SJCRH30 (cell line): ENCODE results near the gene DOCK1. TPM values are rescaled to one million over a fixed set of nuclear protein-coding genes. Genes with fewer than 3 reads are reported as not detected.

ENCODE experiments used
- DNase-seq, 2 experiments: peaks; one replicate each; pipeline ENCODE4 v3.0.0-alpha.2; 2015 to 2020
- H3K27ac ChIP-seq: fragments of 250-450 bp; sonication (Bioruptor Pico); 2 replicates; pipeline ENCODE4 v1.5.1; 2020; ENCODE audit warnings: mild to moderate bottlenecking, moderate library complexity
- H3K27me3 ChIP-seq: fragments of 250-450 bp; sonication (Bioruptor Pico); 2 replicates; pipeline ENCODE4 v1.5.1; 2020; ENCODE audit warnings: mild to moderate bottlenecking, moderate library complexity
- H3K36me3 ChIP-seq: fragments of 250-450 bp; sonication (Bioruptor Pico); 2 replicates; pipeline ENCODE4 v1.5.1; 2020; ENCODE audit warnings: mild to moderate bottlenecking, moderate library complexity
- H3K4me1 ChIP-seq: fragments of 250-450 bp; sonication (Bioruptor Pico); 2 replicates; pipeline ENCODE4 v1.5.1; 2020; ENCODE audit warnings: mild to moderate bottlenecking, moderate library complexity
- H3K4me3 ChIP-seq: fragments of 250-450 bp; sonication (Bioruptor Pico); 2 replicates; pipeline ENCODE4 v1.5.1; 2020; ENCODE audit warnings: mild to moderate bottlenecking, moderate library complexity
- H3K9me3 ChIP-seq: fragments of 250-450 bp; sonication (Bioruptor Pico); replicated peaks from 2 replicates; pipeline ENCODE4 v1.5.1; 2020; ENCODE audit warnings: mild to moderate bottlenecking, moderate library complexity
- total RNA-seq: library from RNA; depleted of rRNA; stranded (reverse); fragments of >200 nt; shearing (Covaris generic); gene quantifications from 2 replicates; pipeline ENCODE4 v1.2.3, GENCODE V29; 2014

DOCK1 gene
- total RNA-seq, 1 experiment from 2014 or later = 53.8 TPM

- no peak for DNase-seq
- Histone ChIP-seq H3K36me3 (peaks cover 2% of the 10 kb centered on the region; the same call in 1 of the 2 replicates), H3K27ac (no peak overlapping the region)
Measured at GRCh38 chr10:127418536-127419168, 513.4 kb downstream of the DOCK1 start.

GRCh38 chr10:127420138-127420684, 515.0 kb downstream of the DOCK1 start:
- Histone ChIP-seq H3K4me1 (peaks cover 37% of the 10 kb centered on the region), H3K36me3 (peaks cover 2% of the 10 kb centered on the region; the same call in 1 of the 2 replicates), H3K27ac (no peak overlapping the region), H3K4me3 (no peak overlapping the region), H3K27me3 (no peaks in the 10 kb centered on the region), H3K9me3 (no peaks in the 10 kb centered on the region)
- no peak for DNase-seq

More at GRCh38 chr10:127418536-127419168, 513.4 kb downstream of the DOCK1 start:
- Histone ChIP-seq H3K27me3 (no peaks in the 10 kb centered on the region), H3K9me3 (no peaks in the 10 kb centered on the region), H3K4me3 (no peak overlapping the region), H3K4me1 (peaks cover 28% of the 10 kb centered on the region)

- Histone ChIP-seq H3K4me1 (peaks cover 19% of the 10 kb centered on the region), H3K4me3 (no peak overlapping the region), H3K36me3 (peaks cover 20% of the 10 kb centered on the region), H3K27me3 (no peaks in the 10 kb centered on the region), H3K9me3 (no peaks in the 10 kb centered on the region), H3K27ac (no peak overlapping the region)
- no peak for DNase-seq
Measured at GRCh38 chr10:127423218-127423915, 518.1 kb downstream of the DOCK1 start.

DNA sequence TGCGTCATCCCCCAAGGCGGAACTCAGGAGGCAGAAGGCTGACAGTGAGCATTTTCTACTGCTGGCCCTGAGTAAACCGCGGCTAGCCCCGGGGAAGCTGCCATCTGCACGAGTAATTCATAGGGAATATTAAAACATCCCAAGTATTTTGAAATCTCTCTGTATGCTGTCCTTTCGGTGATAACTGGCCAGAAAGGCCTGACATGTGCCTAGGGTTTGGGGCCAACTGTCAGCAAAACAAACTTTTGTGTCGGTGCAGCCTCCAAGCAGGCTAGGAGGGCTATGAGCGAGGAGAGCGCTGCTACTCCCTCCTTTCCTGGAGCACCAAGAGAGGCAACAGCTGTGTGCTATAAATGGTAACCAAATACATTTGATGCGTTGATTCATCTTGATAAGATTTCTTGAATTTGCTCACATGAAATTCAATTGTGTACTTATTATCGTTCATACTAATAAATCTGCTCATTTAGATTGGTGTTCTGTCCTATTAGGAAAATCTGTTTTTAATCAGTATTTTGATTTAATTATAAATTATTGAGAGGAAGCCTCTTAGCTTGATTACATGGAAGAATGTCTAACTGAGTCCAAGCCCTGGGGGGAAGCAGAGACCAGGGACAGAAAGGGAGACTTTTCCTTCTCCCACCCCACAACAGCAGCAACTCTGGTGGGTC, 519.5 kb downstream of the DOCK1 start:
- H3K4me1 ChIP-seq = peaks cover 19% of the 10 kb centered on the region
- peak overlapping the region; percentile 34 for H3K27ac ChIP-seq
- H3K27me3 ChIP-seq = no peaks in the 10 kb centered on the region
- H3K36me3 ChIP-seq = peaks cover 20% of the 10 kb centered on the region
- no peaks in the 10 kb centered on the region for H3K9me3 ChIP-seq
- DNase-seq = peak; percentile 51 to 65
- no peak overlapping the region for H3K4me3 ChIP-seq

GRCh38 chr10:127426746-127427145, 521.5 kb downstream of the DOCK1 start:
- no peak for DNase-seq
- H3K4me1 ChIP-seq = peaks cover 19% of the 10 kb centered on the region
- H3K9me3 ChIP-seq = no peaks in the 10 kb centered on the region
- H3K4me3 ChIP-seq = no peak overlapping the region
- peaks cover 18% of the 10 kb centered on the region for H3K36me3 ChIP-seq
- no peak overlapping the region for H3K27ac ChIP-seq
- no peaks in the 10 kb centered on the region for H3K27me3 ChIP-seq

GRCh38 chr10:127427926-127428325, 522.7 kb downstream of the DOCK1 start:
- H3K4me1 ChIP-seq = peaks cover 19% of the 10 kb centered on the region
- no peaks in the 10 kb centered on the region for H3K9me3 ChIP-seq
- H3K27me3 ChIP-seq = no peaks in the 10 kb centered on the region
- DNase-seq = no peak
- H3K36me3 ChIP-seq = peaks cover 18% of the 10 kb centered on the region
- H3K27ac ChIP-seq = no peak overlapping the region
- no peak overlapping the region for H3K4me3 ChIP-seq

DNA sequence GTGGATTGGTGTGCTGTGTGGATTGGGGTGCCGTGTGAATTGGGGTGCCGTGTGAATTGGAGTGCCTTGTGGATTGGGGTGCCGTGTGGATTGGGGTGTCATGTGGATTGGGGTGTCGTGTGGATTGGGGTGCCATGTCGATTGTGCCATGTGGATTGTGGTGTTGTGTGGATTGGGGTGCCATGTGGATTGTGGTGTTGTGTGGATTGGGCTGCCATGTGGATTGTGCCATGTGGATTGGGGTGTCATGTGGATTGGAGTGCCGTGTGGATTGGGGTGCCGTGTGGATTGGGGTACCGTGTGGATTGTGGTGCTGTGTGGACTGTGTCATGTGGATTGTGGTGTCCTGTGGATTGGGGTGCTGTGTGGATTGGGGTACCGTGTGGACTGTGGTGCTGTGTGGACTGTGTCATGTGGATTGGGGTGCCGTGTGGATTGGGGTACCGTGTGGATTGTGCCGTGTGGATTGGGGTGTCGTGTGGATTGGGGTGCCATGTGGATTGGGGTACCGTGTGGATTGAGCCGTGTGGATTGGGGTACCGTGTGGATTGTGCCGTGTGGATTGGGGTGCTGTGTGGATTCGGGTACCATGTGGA, 523.3 kb downstream of the DOCK1 start:
- no peak for DNase-seq
- H3K4me3 ChIP-seq = no peak overlapping the region
- no peaks in the 10 kb centered on the region for H3K27me3 ChIP-seq
- no peak overlapping the region for H3K27ac ChIP-seq
- H3K4me1 ChIP-seq = peaks cover 19% of the 10 kb centered on the region
- H3K36me3 ChIP-seq = peaks cover 18% of the 10 kb centered on the region
- H3K9me3 ChIP-seq = no peaks in the 10 kb centered on the region

DNA sequence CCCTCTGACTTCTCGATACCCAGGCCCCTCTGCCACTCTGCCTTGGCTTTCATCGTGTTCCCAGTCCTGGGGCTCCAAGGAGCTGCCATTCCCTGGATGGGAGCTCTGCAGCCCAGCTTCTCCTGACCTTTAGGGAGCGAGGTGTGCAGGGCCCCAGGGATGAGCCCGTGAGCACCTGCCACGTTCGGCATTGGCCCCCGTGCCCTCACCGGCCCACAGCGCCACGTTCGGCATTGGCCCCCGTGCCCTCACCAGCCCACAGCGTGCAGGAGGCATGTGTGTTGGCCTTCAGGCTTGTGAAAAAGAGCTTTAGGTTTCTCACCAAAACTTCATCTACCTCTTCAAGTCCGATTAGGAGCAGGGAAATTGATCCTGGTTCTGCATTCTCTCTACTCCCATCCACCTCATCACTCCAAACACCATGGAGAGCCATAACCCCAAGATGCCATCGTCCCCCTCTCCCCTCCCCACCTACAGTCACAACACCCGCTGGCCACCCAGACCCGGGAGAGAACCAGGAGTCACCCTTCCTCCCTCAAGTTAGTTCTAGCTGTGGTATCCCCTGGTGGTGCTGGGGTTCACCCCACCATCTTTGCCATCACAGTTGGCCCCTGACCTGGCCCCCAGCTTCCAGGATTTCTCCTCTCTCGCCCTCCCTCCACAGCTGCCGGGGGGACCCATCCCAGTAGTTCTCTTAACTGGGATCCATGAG, 524.5 kb downstream of the DOCK1 start:
- peaks cover 7% of the 10 kb centered on the region for H3K4me1 ChIP-seq
- no peaks in the 10 kb centered on the region for H3K9me3 ChIP-seq
- H3K36me3 ChIP-seq = peaks cover 18% of the 10 kb centered on the region
- no peaks in the 10 kb centered on the region for H3K27me3 ChIP-seq
- DNase-seq = no peak
- H3K4me3 ChIP-seq = no peak overlapping the region
- H3K27ac ChIP-seq = no peak overlapping the region

DNA sequence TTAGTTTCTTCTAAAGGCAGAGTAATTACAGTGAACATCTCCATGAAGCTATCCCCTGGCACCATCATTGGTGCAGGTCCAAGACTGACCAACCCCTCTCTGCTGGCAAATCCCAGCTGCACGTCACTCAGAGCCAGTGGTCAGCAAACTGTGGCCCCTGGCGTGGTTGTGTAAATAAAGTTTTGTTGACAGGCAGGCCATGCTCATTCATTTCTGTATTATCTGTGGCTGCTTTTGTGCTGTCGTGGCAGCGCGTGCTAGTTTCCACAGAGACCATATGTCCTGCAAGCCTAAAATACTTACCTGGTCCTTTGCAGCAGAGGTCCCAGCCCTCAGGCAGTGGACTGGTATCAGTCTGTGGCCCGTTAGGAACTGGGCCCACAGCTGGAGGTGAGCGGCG, 526.3 kb downstream of the DOCK1 start:
- no peak for DNase-seq
- no peaks in the 10 kb centered on the region for H3K27me3 ChIP-seq
- H3K27ac ChIP-seq = no peak overlapping the region
- H3K9me3 ChIP-seq = no peaks in the 10 kb centered on the region
- H3K4me3 ChIP-seq = no peak overlapping the region
- H3K36me3 ChIP-seq = peaks cover 13% of the 10 kb centered on the region
- no peaks in the 10 kb centered on the region for H3K4me1 ChIP-seq

GRCh38 chr10:127434006-127434405, 528.8 kb downstream of the DOCK1 start:
- Histone ChIP-seq H3K4me1 (no peaks in the 10 kb centered on the region), H3K9me3 (no peaks in the 10 kb centered on the region), H3K27ac (no peak overlapping the region), H3K4me3 (no peak overlapping the region), H3K36me3 (peaks cover 7% of the 10 kb centered on the region), H3K27me3 (no peaks in the 10 kb centered on the region)
- DNase-seq = no peak

- no peak for DNase-seq
- H3K4me3 ChIP-seq = no peak overlapping the region
- no peak overlapping the region for H3K27ac ChIP-seq
- H3K36me3 ChIP-seq = peaks cover 10% of the 10 kb centered on the region
- H3K4me1 ChIP-seq = no peaks in the 10 kb centered on the region
- H3K27me3 ChIP-seq = no peaks in the 10 kb centered on the region
- H3K9me3 ChIP-seq = no peaks in the 10 kb centered on the region
Measured at GRCh38 chr10:127435246-127435645, 530.0 kb downstream of the DOCK1 start.

- Histone ChIP-seq H3K27me3 (no peaks in the 10 kb centered on the region), H3K27ac (no peak overlapping the region), H3K9me3 (no peaks in the 10 kb centered on the region), H3K4me1 (no peaks in the 10 kb centered on the region), H3K36me3 (peaks cover 10% of the 10 kb centered on the region), H3K4me3 (no peak overlapping the region)
- DNase-seq = no peak
Measured at GRCh38 chr10:127440371-127440770, 535.1 kb downstream of the DOCK1 start.

DNA sequence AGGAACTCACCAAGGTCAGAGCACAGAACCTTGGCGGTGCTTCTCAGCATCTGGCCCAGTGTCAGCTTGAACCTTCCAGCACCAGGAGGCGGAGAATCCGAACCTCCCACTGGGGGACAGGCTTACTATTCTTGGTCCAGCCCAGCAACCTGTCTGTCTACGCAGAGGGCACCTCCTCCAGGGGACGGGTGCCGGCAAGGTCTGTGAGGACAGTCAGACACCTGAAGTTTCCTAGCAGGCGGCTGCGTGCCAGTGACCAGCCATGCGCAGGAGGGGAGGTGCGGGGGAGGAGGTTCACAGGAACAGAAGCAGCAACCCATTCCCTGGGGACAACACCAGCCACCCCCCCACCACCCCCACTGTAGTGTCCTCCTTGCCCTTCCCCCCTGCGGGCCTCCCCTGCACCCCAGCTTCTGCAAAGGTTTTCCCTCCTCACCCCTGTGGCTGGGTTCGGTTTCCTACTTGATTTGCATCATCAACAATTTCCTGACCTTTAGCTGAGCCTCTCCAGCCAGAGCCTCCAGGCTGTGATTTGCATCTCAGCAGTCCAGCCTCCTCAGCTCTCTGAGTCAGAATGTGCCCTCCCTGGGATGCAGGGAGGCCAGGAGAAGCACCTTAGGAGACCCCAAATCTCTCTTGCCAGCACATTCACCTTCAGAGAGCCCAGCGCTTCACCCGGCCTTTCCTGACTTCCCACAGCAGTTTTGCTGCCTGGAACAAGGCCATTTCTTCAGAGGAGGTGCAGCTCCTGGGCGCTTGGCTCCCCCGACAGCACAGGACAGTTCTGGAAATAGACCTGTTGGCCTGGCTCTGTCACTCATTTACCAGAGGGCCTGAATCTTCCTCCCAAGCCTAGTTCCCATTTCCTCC, 536.4 kb downstream of the DOCK1 start:
- Histone ChIP-seq H3K9me3 (no peaks in the 10 kb centered on the region), H3K27ac (no peak overlapping the region), H3K36me3 (peaks cover 15% of the 10 kb centered on the region), H3K4me1 (no peaks in the 10 kb centered on the region), H3K27me3 (no peaks in the 10 kb centered on the region), H3K4me3 (no peak overlapping the region)
- no peak for DNase-seq

GRCh38 chr10:127442220-127442525, 536.9 kb downstream of the DOCK1 start:
- H3K27me3 ChIP-seq = no peaks in the 10 kb centered on the region
- H3K9me3 ChIP-seq = no peaks in the 10 kb centered on the region
- no peak overlapping the region for H3K27ac ChIP-seq
- no peak for DNase-seq
- H3K36me3 ChIP-seq = peaks cover 12% of the 10 kb centered on the region; the same call in 1 of the 2 replicates
- no peaks in the 10 kb centered on the region for H3K4me1 ChIP-seq
- no peak overlapping the region for H3K4me3 ChIP-seq
